GM19025 (cell line): Measurements from ENCODE around the gene ANO10.
"Not testable (repeated sequence)": the region's sequence is repeated elsewhere in the genome, so short reads cannot be mapped to it uniquely, and the experiment has no call there.

Experiments
- ATAC-seq: cut with Tn5 transposase; IDR thresholded peaks from one replicate; pipeline ENCODE4 v1.9.1; 2021; ENCODE audit warnings: mild to moderate bottlenecking, low read depth, moderate library complexity; ENCODE audit not compliant: unreplicated experiment

Gene ANO10

DNA sequence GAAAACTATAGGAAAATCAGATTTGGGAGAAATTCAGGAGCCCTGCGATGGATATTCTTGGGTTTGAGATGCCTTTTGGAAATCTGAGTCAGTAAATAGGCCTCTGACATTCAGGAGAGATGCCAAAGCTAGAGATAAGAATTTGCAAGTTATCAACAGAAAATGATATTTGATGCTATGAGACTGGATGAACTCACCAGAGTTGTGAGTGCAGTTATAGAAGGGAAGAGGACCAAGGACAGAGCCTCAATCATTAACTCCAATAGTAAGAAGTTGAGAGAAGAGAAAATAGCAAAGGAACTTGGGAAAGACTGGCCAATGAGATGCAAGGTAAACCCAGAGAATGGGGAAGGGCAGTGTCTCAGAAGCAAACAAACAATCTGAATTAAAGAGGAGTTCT is 7.9 kb upstream of the ANO10 start:
- ATAC-seq: no peak

DNA sequence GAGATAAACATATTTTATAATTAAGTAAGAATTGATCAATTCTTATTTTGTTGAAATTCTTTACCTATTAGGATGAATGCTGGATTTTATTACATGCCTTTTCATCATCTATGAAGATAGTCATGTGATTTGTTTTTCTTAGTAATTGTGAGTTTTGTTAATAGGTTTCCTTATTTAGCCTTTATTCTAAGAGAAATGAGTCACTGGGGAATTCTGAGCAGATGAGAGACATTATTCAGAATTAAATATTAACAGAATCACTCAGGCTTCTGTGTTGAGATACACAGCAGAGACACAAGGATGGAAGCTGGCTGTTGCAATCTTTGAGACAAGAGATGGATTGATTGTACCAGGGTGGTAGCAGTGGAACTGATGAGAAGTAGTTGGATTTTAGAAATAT is 7.4 kb upstream of the ANO10 start:
- peak; percentile 67 for ATAC-seq

GRCh38 chr3:43627360-43627759 is 5.5 kb upstream of the ANO10 start:
- ATAC-seq: no peak

- no peak for ATAC-seq
Measured at GRCh38 chr3:43624619-43625305, 3.0 kb upstream of the ANO10 start.

DNA sequence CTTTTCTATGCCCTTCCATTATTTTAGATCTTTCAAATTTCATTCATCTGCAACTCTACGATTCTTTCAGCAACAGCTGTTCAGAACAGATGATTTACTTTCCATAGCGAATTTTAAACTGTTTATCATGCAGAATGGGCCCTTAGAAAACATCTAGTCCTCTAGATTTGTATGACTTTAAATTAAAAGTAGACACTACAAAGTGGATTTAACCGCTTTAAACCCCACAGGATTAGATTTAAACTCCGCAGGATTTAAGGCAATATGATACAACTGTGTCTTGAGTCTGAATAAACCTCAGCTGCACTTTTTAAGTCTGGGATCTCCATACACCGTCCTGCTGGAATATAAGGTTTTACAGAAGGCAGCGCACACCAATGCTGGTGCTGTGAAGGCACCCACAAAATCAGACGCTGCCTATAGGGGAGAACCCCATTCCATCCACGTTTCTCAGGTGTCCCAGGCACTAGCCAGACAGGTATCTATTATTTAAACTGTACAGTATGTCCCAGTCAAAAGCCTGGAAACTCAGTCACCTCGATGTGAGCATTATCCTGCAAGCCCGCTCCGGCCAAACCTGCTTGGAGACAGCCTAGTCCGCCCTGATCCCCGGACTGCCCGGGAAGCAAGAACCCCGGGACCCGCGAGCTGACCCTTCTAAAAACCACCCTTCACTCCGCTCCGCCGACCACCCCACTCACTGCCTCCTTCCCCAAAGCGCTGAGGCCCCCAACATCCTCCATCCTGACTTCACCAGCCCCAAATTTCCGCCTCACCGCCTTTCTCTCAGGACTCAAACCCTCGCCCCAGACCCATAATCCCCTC is 768 bp downstream of the ANO10 start:
- ATAC-seq: no peak

DNA sequence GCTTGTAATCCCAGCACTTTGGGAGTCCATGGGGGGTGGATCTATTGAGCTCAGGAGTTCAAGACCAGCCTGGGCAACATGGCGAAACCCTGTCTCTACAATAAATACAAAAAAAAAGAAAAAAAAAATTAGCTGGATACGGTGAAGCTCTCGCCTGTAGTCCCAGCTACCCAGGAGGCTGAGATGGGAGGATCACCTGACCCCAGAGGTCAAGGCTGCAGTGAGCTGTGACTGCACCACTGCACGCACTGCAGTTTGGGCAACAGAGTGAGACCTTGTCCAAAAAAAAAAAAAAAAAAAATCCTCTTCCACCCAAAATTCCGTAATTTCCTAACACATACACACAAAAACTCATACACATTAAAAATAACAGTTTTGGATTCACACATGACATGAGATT is 2.2 kb downstream of the ANO10 start:
- no peak for ATAC-seq

GRCh38 chr3:43618142-43618541 is 3.7 kb downstream of the ANO10 start:
- ATAC-seq: no peak

DNA sequence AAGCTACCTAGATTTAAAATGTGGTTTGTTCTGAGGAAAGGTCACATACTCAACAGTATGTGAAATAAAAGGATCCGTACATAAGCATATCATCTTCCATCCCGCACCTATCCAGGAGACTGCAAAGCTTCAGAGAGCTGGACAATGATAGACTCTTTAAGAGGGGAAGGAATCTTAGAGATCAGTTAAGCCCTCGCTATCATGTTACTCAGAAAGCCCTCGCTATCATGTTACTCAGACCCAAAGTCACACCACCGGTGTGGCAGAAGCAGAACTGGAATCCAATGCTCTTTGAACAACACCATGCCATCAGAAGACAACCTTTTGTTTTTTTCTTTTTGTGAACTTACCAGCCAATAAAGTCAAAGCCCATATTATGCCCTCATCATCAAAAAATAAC is 5.8 kb downstream of the ANO10 start:
- no peak for ATAC-seq

DNA sequence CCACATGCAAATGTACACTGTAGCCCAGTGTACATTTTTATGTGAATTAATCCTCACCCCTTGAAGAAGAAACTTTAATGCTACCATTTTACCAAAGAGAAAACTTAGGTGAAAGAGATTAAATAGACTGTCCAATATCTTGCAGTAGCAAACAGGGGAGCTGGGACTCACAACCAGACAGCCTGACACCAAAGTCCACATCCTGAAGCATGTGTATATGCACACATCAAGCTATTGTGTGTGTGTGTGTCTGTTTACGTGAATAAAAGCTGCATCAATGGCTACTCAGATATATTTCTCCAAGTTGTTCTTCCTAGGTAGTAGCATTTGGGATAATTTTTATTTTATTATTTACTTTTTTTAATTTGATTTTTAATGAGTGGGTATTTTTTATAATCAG is 6.7 kb downstream of the ANO10 start:
- no peak for ATAC-seq

- ATAC-seq: no peak
Measured at GRCh38 chr3:43613976-43614375, 7.8 kb downstream of the ANO10 start.

DNA sequence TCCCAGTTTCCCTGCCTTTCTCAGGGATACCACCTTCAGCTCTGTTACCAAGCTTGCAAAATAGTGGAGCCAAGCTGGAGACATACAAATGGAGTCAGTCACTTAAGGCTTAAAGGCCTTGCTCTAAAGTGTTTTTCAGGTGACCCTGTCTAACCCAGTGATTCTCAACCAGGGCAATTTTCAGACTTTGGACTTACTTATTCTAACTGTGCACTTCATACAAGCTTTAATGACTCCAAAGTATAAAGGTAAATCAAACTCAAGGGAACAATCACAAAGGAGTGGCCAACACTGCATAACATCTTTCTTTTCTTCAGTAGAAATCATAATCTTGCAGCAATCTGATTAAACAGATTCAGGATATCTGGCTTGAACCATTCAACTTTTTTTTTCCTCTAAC is 9.4 kb downstream of the ANO10 start:
- no peak for ATAC-seq

- ATAC-seq: no peak
Measured at GRCh38 chr3:43609406-43609805, 12.4 kb downstream of the ANO10 start.

DNA sequence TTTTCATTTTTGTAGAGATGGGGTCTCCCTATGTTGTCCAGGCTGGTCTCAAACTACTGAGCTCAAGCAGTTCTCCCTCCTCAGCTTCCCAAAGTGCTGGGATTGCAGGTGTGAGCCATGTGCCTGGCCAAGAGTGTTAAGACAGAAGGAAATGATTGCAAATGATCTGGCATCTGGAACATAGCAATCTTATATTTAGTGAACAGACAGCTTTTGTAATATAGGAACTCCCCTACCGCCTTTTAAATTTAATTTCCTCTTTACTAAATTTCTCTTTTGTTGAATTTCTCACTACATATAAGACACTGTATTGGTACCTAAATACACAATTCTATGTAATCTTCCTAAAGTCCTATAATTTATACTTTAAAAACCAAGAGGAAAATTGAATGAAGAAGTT is 13.1 kb downstream of the ANO10 start:
- no peak for ATAC-seq

GRCh38 chr3:43606284-43606683 is 15.5 kb downstream of the ANO10 start:
- ATAC-seq: no peak

- ATAC-seq: not testable (repeated sequence)
Measured at GRCh38 chr3:43599959-43600358, 21.9 kb downstream of the ANO10 start.

DNA sequence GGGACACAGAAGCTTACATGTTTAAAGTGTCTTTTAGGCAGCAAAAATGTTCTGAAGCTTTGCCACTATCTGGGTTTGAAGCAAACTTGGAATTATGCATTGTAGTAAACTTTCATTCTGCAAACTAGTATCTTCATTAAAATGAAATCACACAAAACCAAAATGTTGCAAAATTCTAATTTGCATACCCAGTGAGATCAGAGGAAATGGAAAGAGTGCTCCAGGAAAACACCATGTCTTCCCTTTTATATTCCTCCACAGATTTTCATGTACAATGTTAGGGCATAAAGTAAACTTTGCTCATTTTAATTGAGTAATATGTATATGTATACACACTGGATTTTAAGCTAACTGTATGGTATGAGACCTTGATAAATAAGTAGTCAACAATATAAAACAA is 23.9 kb downstream of the ANO10 start:
- no peak for ATAC-seq

GRCh38 chr3:43596178-43596577 is 25.6 kb downstream of the ANO10 start:
- not testable (repeated sequence) for ATAC-seq

- not testable (repeated sequence) for ATAC-seq
Measured at GRCh38 chr3:43595280-43595679, 26.5 kb downstream of the ANO10 start.

DNA sequence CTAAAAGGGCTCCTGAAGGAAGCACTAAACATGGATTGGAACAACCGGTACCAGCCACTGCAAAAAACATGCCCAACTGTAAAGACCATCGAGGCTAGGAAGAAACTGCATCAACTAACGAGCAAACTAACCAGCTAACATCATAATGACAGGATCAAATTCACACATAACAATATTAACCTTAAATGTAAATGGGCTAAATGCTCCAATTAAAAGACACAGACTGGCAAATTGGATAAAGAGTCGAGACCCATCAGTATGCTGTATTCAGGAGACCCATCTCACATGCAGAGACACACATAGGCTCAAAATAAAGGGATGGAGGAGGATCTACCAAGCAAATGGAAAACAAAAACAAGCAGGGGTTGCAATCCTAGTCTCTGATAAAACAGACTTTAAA is 28.2 kb downstream of the ANO10 start:
- ATAC-seq: not testable (repeated sequence)

DNA sequence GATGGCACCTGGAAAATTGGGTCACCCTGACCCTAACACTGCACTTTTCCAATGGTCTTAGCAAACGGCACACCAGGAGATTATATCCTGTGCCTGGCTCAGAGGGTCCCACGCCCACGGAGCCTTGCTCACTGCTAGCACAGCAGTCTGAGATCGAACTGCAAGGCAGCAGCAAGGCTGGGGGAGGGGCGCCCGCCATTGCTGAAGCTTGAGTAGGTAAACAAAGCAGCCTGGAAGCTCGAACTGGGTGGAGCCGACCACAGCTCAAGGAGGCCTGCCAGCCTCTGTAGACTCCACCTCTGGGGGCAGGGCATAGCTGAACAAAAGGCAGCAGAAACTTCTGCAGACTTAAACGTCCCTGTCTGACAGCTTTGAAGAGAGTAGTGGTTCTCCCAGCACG is 29.9 kb downstream of the ANO10 start:
- not testable (repeated sequence) for ATAC-seq

- no peak for ATAC-seq
Measured at GRCh38 chr3:43587303-43587702, 34.5 kb downstream of the ANO10 start.
